ENCODE measurements around the gene SPN.

GRCh38 chr16:29651774-29652349 lies 11.2 kb upstream of the SPN start:
- TF ChIP-seq, protein P1, sequence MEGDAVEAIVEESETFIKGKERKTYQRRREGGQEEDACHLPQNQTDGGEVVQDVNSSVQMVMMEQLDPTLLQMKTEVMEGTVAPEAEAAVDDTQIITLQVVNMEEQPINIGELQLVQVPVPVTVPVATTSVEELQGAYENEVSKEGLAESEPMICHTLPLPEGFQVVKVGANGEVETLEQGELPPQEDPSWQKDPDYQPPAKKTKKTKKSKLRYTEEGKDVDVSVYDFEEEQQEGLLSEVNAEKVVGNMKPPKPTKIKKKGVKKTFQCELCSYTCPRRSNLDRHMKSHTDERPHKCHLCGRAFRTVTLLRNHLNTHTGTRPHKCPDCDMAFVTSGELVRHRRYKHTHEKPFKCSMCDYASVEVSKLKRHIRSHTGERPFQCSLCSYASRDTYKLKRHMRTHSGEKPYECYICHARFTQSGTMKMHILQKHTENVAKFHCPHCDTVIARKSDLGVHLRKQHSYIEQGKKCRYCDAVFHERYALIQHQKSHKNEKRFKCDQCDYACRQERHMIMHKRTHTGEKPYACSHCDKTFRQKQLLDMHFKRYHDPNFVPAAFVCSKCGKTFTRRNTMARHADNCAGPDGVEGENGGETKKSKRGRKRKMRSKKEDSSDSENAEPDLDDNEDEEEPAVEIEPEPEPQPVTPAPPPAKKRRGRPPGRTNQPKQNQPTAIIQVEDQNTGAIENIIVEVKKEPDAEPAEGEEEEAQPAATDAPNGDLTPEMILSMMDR (IDR thresholded peaks at IDR 0.05), result no peak
- no peak for TF ChIP-seq POLR2AphosphoS5 (IDR thresholded peaks at IDR 0.05)
